NT2/D1 (cell line): ENCODE results near the gene LSM11.

Source experiments
- SUZ12 ChIP-seq: IDR thresholded peaks from 2 replicates; pipeline ENCODE4 v1.6.1; 2011; ENCODE audit not compliant: insufficient read length, insufficient read depth; ENCODE audit errors: extremely low read depth
- YY1 ChIP-seq: IDR thresholded peaks from 2 replicates; pipeline ENCODE4 v1.6.1; 2011; ENCODE audit not compliant: insufficient read length, insufficient read depth
- ZNF274 ChIP-seq: IDR thresholded peaks from 2 replicates; pipeline ENCODE4 v1.6.1; 2011; ENCODE audit warnings: mild to moderate bottlenecking, low read depth, low read length

DNA sequence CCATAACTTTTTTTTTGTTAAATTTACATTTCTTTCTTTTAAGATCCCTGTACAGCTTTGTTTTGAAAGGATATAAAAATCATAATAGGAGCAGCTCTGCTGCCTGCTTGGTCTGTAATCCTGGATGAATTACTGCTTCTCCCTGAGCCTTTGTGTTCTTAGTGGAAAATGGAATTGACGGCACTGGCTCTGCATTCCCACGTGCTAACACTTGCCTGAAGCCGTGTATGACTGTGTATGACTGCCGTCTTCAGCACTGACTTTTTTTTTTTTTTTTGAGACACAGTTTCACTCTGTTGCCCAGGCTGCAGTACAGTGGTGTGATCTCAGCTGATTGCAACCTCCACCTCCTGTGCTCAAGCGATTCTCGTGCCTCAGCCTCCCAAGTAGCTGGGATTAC, 7.5 kb upstream of the LSM11 start:
- TF ChIP-seq YY1 (no peak), ZNF274 (no peak), SUZ12 (no peak)
